DND-41 (cell line): ENCODE measurements around the gene CDR2.

ENCODE experiments used
- ATAC-seq: fragments of 200-7000 bp; cut with Tn5 transposase; 3 replicates; pipeline ENCODE4 v1.9.1; 2021; ENCODE audit warnings: low read depth; ENCODE audit not compliant: insufficient read depth
- DNase-seq: peaks from one replicate; pipeline ENCODE4 v3.0.0-alpha.2; 2020
- H2AFZ ChIP-seq: 2 replicates; pipeline ENCODE4 v1.6.0; 2012; ENCODE audit warnings: low read depth, low read length
- H3K27ac ChIP-seq: 2 replicates; pipeline ENCODE4 v1.5.1; 2012; ENCODE audit warnings: low read length, inconsistent platforms
- H3K27me3 ChIP-seq: fragments of 200-600 bp; sonication (generic); 2 replicates; pipeline ENCODE4 v1.6.0; 2012; ENCODE audit warnings: low read length, mild to moderate bottlenecking, inconsistent platforms; ENCODE audit not compliant: insufficient read depth, poor library complexity
- H3K36me3 ChIP-seq: 2 replicates; pipeline ENCODE4 v1.5.1; 2012; ENCODE audit warnings: low read length, inconsistent platforms; ENCODE audit not compliant: insufficient read depth
- H3K4me1 ChIP-seq: 2 replicates; pipeline ENCODE4 v1.5.1; 2012; ENCODE audit warnings: mild to moderate bottlenecking, low read length; ENCODE audit not compliant: insufficient read depth
- H3K4me2 ChIP-seq: 2 replicates; pipeline ENCODE4 v1.6.0; 2012; ENCODE audit warnings: mild to moderate bottlenecking, moderate library complexity, low read length, inconsistent platforms; ENCODE audit not compliant: insufficient read depth
- H3K4me3 ChIP-seq, 2 experiments: fragments of 200-600 bp in 1 of 2; shearing (Covaris generic) in 1 of 2; 2 replicates each; pipeline ENCODE4 v1.5.1; 2012 to 2016; ENCODE audit warnings: inconsistent platforms in 2 of 2, low read length in 2 of 2, mild to moderate bottlenecking in 2 of 2, low read depth in 1 of 2, moderate library complexity in 1 of 2
- H3K79me2 ChIP-seq: 2 replicates; pipeline ENCODE4 v1.6.0; 2012; ENCODE audit warnings: low read length, inconsistent platforms; ENCODE audit not compliant: insufficient read depth
- H3K9ac ChIP-seq: 2 replicates; pipeline ENCODE4 v1.6.0; 2012; ENCODE audit warnings: low read depth, mild to moderate bottlenecking, inconsistent platforms, low read length, moderate library complexity
- H3K9me3 ChIP-seq: 2 replicates; pipeline ENCODE4 v1.5.1; 2012; ENCODE audit warnings: low read length, moderate library complexity, mild to moderate bottlenecking, inconsistent platforms; ENCODE audit not compliant: insufficient read depth, severe bottlenecking
- H4K20me1 ChIP-seq: 2 replicates; pipeline ENCODE4 v1.6.0; 2012; ENCODE audit warnings: low read length; ENCODE audit not compliant: insufficient read depth
- CTCF ChIP-seq: IDR thresholded peaks from 2 replicates; pipeline ENCODE4 v1.5.1; 2012; ENCODE audit warnings: borderline replicate concordance, low read length, moderate library complexity, mild to moderate bottlenecking; ENCODE audit not compliant: poor library complexity, severe bottlenecking; ENCODE audit errors: extremely low read depth
- EZH2 ChIP-seq: IDR thresholded peaks from 3 replicates; pipeline ENCODE4 v1.6.1; 2012; ENCODE audit warnings: borderline replicate concordance, low read depth, mild to moderate bottlenecking, moderate library complexity, low read length, inconsistent platforms; ENCODE audit not compliant: severe bottlenecking

Gene CDR2

GRCh38 chr16:22346483-22346882, 27.9 kb downstream of the CDR2 start:
- H3K9me3 ChIP-seq, result no peaks in the 10 kb centered on the region
- no peak overlapping the region for H2AFZ ChIP-seq
- no peak overlapping the region for H3K4me2 ChIP-seq
- H3K27ac ChIP-seq, result no peak overlapping the region
- H3K9ac ChIP-seq, result no peak overlapping the region
- H3K27me3 ChIP-seq, result no peaks in the 10 kb centered on the region
- ATAC-seq (no peak), DNase-seq (no peak)
- H4K20me1 ChIP-seq, result 0 out of 2 replicates have a peak, but pooled peaks cover 5% of the 10 kb centered on the region
- H3K79me2 ChIP-seq, result no peaks in the 10 kb centered on the region
- H3K4me1 ChIP-seq, result no peaks in the 10 kb centered on the region
- peaks cover 57% of the 10 kb centered on the region for H3K36me3 ChIP-seq
- no peak overlapping the region for H3K4me3 ChIP-seq
- TF ChIP-seq CTCF, result no peak
- TF ChIP-seq EZH2, result no peak

GRCh38 chr16:22342082-22342481, 32.3 kb downstream of the CDR2 start:
- ATAC-seq, result no peak
- H3K4me3 ChIP-seq, result no peak overlapping the region
- peaks cover 24% of the 10 kb centered on the region for H3K36me3 ChIP-seq
- no peak overlapping the region for H3K4me2 ChIP-seq
- H3K4me1 ChIP-seq, result no peaks in the 10 kb centered on the region
- no peaks in the 10 kb centered on the region for H3K79me2 ChIP-seq
- no peak overlapping the region for H3K27ac ChIP-seq
- H3K27me3 ChIP-seq, result no peaks in the 10 kb centered on the region
- 0 out of 2 replicates have a peak, but pooled peaks cover 2% of the 10 kb centered on the region for H4K20me1 ChIP-seq
- TF ChIP-seq CTCF, result no peak
- no peak for TF ChIP-seq EZH2
- no peak overlapping the region for H3K9ac ChIP-seq
- peaks cover 5% of the 10 kb centered on the region for H3K9me3 ChIP-seq
- no peak overlapping the region for H2AFZ ChIP-seq
- DNase-seq, result no peak

- ATAC-seq (no peak), DNase-seq (no peak)
- peaks cover 12% of the 10 kb centered on the region for H3K9me3 ChIP-seq
- no peaks in the 10 kb centered on the region for H3K4me1 ChIP-seq
- H3K4me2 ChIP-seq, result no peak overlapping the region
- H2AFZ ChIP-seq, result no peak overlapping the region
- H3K27me3 ChIP-seq, result no peaks in the 10 kb centered on the region
- no peak overlapping the region for H3K4me3 ChIP-seq
- no peaks in the 10 kb centered on the region for H3K79me2 ChIP-seq
- TF ChIP-seq EZH2 (no peak), CTCF (no peak)
- no peaks in the 10 kb centered on the region for H4K20me1 ChIP-seq
- peaks cover 21% of the 10 kb centered on the region for H3K36me3 ChIP-seq
- H3K27ac ChIP-seq, result no peak overlapping the region
- H3K9ac ChIP-seq, result no peak overlapping the region
These were observed 33.5 kb downstream of the CDR2 start for GRCh38 chr16:22340945-22341344.

- Histone ChIP-seq H3K4me3 (no peak overlapping the region), H3K4me2 (no peak overlapping the region), H3K9me3 (peaks cover 18% of the 10 kb centered on the region), H3K9ac (no peak overlapping the region), H3K36me3 (peaks cover 43% of the 10 kb centered on the region), H3K27me3 (no peaks in the 10 kb centered on the region), H3K4me1 (no peaks in the 10 kb centered on the region), H4K20me1 (no peaks in the 10 kb centered on the region), H3K79me2 (no peaks in the 10 kb centered on the region), H3K27ac (no peak overlapping the region), H2AFZ (no peak overlapping the region)
- no peak for ATAC-seq
- TF ChIP-seq EZH2, result no peak
- no peak for TF ChIP-seq CTCF
- DNase-seq, result no peak
These were observed 36.4 kb downstream of the CDR2 start for GRCh38 chr16:22337849-22338635.
